NCI-H226 (cell line): ENCODE results near the gene ANO7.

Experiments used
- DNase-seq: peaks from one replicate; pipeline ENCODE4 v3.0.0-alpha.2; 2015

ANO7 gene

GRCh38 chr2:241230435-241230834 lies 42.0 kb downstream of the ANO7 start:
- no peak for DNase-seq

GRCh38 chr2:241232736-241233575 lies 44.5 kb downstream of the ANO7 start:
- no peak for DNase-seq

GRCh38 chr2:241234066-241234790 lies 45.8 kb downstream of the ANO7 start:
- DNase-seq, result no peak

DNA sequence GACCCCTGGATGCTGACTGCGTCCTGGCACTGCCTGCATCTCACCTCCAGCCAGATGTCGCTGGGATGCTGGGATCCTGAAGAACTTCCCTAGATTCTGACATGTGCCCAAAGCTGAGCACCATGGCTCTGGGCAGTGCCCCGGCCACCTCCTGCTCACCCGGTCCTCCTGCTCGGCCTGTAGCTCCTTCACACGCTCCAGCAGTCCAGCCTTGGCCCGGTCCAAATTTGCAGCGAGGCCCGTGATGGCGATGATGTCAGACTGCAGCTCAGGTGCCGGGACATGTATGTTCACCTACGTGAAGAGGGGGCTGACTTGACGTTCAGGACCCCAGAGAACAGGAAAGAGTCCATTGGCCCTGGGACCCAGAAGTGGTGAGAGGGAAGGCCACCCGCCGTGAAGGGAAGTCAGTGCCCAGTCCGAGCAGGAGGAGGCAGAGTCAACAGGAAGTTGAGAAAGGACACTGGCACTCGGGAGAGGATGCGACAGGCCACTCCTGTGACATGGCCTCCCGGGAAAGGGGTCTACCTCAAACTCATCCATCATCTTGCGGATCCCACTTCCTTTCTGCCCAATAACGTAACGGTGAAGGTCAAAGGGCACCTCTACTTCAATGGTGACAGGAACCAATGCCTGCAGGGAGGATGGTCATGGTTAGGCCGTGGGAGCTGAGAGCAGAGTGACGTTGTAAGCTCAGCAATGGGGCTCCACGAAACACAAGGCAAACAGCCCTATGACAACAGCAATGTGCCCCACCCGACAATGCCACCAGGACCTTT lies 46.7 kb downstream of the ANO7 start:
- DNase-seq, result no peak

GRCh38 chr2:241235859-241236593 lies 47.5 kb downstream of the ANO7 start:
- no peak for DNase-seq

- no peak for DNase-seq
Measured at GRCh38 chr2:241237047-241237446, 48.6 kb downstream of the ANO7 start.

DNA sequence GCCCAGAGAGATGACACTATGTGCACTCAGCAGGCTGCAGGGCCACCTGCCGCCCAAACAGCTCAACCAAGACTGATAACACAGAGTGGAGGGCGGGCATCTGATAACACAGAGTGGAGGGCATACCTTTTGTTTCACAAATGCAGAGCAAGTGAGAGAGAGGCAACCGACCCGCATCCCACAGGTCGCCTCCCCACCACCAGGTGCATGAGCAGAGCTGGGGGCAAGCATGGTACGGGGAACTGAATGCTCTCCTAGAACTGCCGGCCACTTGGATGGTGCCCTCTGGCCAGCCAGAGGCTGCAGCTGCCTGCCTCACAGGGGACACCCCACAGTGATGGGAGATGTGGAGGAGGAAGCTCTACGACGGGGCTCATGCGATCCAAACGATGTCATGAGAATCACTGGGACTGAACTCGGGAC lies 49.5 kb downstream of the ANO7 start:
- DNase-seq, result no peak

GRCh38 chr2:241238693-241239198 lies 50.3 kb downstream of the ANO7 start:
- no peak for DNase-seq

GRCh38 chr2:241239552-241240202 lies 51.2 kb downstream of the ANO7 start:
- no peak for DNase-seq

- DNase-seq, result no peak
Measured at GRCh38 chr2:241240320-241241004, 52.0 kb downstream of the ANO7 start.

- no peak for DNase-seq
Measured at GRCh38 chr2:241241669-241242068, 53.2 kb downstream of the ANO7 start.

DNA sequence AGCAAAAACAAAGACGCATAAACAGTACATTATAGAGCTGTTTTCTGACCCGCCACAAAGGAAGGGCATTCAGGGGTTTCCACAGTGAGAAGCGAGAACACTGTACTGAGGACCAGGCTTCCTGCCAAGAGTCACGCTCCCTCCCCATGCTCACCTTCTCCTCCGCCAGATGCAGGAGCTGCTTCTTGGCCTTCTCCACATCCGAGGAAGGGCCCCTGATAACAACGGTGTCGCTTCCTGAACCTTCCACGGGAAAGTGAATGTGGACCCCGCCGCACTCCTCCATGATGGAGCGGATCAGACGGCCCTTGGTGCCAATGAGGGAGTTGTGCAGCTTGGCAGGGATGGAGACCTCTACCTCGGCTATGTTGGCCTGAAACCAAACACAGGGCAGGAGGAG lies 53.8 kb downstream of the ANO7 start:
- no peak for DNase-seq

- no peak for DNase-seq
Measured at GRCh38 chr2:241244368-241244767, 55.9 kb downstream of the ANO7 start.

GRCh38 chr2:241248289-241248688 lies 59.8 kb downstream of the ANO7 start:
- no peak for DNase-seq

GRCh38 chr2:241248897-241249296 lies 60.4 kb downstream of the ANO7 start:
- DNase-seq, result no peak

DNA sequence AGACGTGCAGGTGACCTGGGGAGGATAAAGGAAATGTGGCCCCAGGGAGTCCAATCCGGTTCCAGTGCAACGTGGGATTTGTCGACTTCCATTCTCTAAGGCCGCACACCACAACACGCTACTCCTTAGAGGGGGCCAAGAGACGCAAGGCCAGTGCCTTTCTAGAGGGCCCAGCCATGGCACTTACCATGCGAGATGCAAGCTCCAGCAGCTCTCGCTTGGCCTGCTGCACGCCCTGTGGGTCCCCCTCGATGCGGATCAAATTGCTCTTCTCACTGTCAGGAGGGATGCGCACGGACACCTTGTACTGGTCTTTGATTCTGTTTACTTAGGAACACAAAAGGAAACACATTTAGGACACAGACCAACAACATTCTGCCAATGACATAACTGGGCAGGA lies 61.2 kb downstream of the ANO7 start:
- no peak for DNase-seq

DNA sequence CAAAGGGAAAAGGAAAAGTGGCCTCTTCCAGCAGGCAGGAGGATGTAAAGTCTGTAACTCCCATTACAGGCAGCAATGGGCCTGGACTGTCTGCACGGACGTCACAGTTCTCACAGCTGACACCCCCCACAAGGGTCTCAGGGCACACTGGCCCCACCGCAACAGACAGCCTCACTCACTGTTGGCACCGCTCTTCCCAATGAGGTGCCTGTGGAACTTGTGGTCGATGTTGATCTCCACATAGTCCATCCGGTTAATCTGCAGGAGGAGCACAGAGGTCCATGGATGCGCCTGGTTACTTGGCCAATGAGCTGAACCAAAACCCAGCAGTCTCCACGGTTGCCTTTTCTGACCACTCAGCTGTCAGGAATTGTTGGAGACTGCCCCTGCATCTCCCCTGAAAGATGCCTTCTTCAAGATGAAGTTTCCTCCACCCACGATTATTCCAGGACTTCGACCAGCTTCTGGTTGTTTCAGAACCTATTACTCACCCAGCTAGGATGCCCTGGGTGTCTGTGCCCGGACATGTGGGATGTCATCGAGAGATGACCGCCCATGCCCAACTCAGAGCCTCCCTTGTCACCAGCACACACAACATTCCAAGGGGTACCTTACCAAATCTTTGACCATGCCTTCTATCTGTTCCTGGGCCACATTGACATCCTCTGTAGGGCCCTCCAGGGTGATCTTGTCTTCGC lies 64.5 kb downstream of the ANO7 start:
- no peak for DNase-seq

- no peak for DNase-seq
Measured at GRCh38 chr2:241254904-241255351, 66.5 kb downstream of the ANO7 start.

DNA sequence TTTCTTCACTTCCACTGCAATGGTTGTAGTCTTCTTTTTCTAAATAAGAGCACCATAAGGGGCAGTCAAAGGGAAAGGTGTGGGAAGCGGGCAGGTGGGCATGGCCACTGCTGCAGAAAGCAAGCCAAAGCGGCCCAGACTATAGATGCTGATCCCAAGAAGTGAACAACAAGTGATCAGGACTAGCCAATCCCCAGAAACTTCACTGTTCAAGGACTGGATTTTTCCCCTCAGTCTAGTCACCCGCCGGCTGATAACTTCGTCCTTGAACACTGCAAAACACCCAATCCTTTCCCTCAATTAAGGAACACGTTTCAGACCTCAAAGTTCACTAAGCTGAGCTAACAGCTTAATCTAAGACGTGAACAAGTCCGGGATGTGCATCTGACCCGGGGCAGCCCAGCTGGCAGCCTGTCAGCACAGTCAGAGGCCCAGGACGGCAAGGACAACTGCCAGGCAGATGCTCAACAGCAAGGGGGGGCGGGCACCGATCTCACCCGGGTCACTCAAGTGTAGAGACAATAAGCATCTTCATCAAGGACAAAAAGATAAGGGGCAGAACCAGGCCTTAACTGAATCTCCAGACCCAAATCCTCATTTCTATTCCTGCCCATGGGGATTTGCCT lies 67.2 kb downstream of the ANO7 start:
- DNase-seq, result no peak

DNA sequence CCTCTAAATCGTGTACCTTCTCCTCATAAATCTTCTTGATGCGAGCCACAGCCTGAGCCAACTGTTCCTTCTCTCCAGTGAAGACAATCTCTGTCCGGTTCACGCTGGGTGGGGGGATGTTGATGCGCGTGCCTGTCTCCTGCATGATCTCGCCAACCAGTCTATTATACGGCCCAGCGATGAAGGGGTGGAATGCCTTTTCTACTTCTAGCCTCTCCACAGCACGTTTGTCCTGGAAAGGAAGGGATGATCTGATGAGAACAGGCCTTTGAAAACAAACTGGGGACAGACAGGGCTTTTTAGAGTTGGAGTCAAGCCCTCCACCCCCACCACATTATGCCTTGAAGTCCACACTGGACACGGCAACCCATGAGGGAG lies 67.7 kb downstream of the ANO7 start:
- DNase-seq, result no peak
